HepG2 (cell line): ENCODE results near the gene TAS1R1. TPM values are rescaled to one million over a fixed set of nuclear protein-coding genes. Genes with fewer than 3 reads are reported as not detected.

ENCODE experiments used
- CBX5 ChIP-seq: sonication (generic); formaldehyde crosslinking; IDR thresholded peaks from 2 replicates; pipeline ENCODE4 v1.4.0; 2020; ENCODE audit warnings: missing genetic modification reagents, borderline replicate concordance
- NCOA5 ChIP-seq: sonication (generic); formaldehyde crosslinking; IDR thresholded peaks from 2 replicates; pipeline ENCODE4 v1.4.0; 2020; ENCODE audit warnings: missing genetic modification reagents
- STAG1 ChIP-seq: sonication (generic); formaldehyde crosslinking; IDR thresholded peaks from 2 replicates; pipeline ENCODE4 v1.4.0; 2020; ENCODE audit warnings: missing genetic modification reagents
- ZBTB42 ChIP-seq: sonication (generic); formaldehyde crosslinking; IDR thresholded peaks from 2 replicates; pipeline ENCODE4 v1.5.0; 2020; ENCODE audit warnings: mild to moderate bottlenecking, missing genetic modification reagents
- ZFX ChIP-seq: sonication (generic); formaldehyde crosslinking; IDR thresholded peaks from 2 replicates; pipeline ENCODE4 v1.4.0; 2020; ENCODE audit warnings: mild to moderate bottlenecking, low read depth, missing genetic modification reagents, moderate library complexity
- ZNF407 ChIP-seq: sonication (generic); formaldehyde crosslinking; IDR thresholded peaks from one replicate; pipeline ENCODE4 v1.5.1; 2020; ENCODE audit warnings: mild to moderate bottlenecking, missing genetic modification reagents; ENCODE audit errors: not compliant biosample characterization
- polyA plus RNA-seq, 8 experiments: library from polyadenylated mRNA; depleted of rRNA in 3 of 8; stranded (reverse) in 7 of 8; unstranded in 1 of 8; fragments of >200 nt; fragmentation: Illumina TruSeq in 4 of 8; extraction: Trizol in 4 of 8; gene quantifications; 2 replicates each; pipeline versions ENCODE4 v1.2.1 to v1.2.3, GENCODE V29; 2011 to 2016; ENCODE audit warnings: low read depth in 4 of 8, missing spikeins in 1 of 8, mixed read lengths in 1 of 8; ENCODE audit not compliant: insufficient read depth in 1 of 8
- total RNA-seq, 5 experiments: library from RNA; depleted of rRNA; stranded (reverse); fragments of >200 nt; fragmentation: Illumina TruSeq; extraction: Trizol; gene quantifications; 2 replicates each; pipeline ENCODE4 v1.2.3, GENCODE V29; 2016; ENCODE audit warnings: low read depth in 1 of 5
- TF ChIP-seq, protein P1 (sequence below): sonication (generic); formaldehyde crosslinking; IDR thresholded peaks from 2 replicates; pipeline ENCODE4 v1.4.0; 2020; ENCODE audit warnings: mild to moderate bottlenecking, missing genetic modification reagents

TAS1R1 gene
- total and polyA plus RNA-seq, 2 of the 13 experiments (the other 11 are each of a cell fraction or from before 2014, with no cell fraction given) = 1.4 to 1.6 TPM

- no peak for TF ChIP-seq ZNF407 (CRISPR knock-in tag)
- no peak for TF ChIP-seq NCOA5 (CRISPR knock-in tag)
- TF ChIP-seq, protein P1, sequence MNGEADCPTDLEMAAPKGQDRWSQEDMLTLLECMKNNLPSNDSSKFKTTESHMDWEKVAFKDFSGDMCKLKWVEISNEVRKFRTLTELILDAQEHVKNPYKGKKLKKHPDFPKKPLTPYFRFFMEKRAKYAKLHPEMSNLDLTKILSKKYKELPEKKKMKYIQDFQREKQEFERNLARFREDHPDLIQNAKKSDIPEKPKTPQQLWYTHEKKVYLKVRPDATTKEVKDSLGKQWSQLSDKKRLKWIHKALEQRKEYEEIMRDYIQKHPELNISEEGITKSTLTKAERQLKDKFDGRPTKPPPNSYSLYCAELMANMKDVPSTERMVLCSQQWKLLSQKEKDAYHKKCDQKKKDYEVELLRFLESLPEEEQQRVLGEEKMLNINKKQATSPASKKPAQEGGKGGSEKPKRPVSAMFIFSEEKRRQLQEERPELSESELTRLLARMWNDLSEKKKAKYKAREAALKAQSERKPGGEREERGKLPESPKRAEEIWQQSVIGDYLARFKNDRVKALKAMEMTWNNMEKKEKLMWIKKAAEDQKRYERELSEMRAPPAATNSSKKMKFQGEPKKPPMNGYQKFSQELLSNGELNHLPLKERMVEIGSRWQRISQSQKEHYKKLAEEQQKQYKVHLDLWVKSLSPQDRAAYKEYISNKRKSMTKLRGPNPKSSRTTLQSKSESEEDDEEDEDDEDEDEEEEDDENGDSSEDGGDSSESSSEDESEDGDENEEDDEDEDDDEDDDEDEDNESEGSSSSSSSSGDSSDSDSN = no peak
- no peak for TF ChIP-seq CBX5 (CRISPR knock-in tag)
- no peak for TF ChIP-seq STAG1 (CRISPR knock-in tag)
- TF ChIP-seq ZFX (CRISPR knock-in tag) = no peak
- no peak for TF ChIP-seq ZBTB42 (CRISPR knock-in tag)
These were observed 19.0 kb downstream of the TAS1R1 start (continued) for GRCh38 chr1:6574025-6574620.
